GM12874 (cell line): ENCODE measurements around the gene FKBP5.

ENCODE experiments used
- TF ChIP-seq, protein P1 (sequence below): IDR thresholded peaks from 2 replicates; pipeline ENCODE4 v1.5.1; 2011; ENCODE audit warnings: low read depth, mild to moderate bottlenecking, control low read depth, low read length, moderate library complexity; ENCODE audit not compliant: insufficient read depth

FKBP5 gene

DNA sequence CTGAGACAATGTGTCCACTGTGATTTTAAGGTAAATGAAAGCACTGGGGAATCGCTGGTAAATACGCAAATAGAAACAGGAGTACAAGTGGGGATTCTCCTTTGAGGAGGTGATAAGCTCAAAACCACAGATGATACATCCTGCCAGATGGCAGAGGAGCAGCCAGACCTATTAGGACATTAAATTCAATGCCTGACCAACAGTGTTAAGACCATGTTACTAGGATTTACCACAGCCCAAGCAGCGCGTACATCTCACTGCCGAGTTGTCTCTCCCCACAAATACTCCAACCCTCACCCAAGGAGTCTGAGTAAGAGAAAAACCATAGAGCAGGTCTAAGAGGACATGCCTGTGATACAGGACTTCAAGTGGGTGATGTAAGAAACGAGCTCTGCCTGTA is 107.1 kb downstream of the FKBP5 start:
- TF ChIP-seq, protein P1, sequence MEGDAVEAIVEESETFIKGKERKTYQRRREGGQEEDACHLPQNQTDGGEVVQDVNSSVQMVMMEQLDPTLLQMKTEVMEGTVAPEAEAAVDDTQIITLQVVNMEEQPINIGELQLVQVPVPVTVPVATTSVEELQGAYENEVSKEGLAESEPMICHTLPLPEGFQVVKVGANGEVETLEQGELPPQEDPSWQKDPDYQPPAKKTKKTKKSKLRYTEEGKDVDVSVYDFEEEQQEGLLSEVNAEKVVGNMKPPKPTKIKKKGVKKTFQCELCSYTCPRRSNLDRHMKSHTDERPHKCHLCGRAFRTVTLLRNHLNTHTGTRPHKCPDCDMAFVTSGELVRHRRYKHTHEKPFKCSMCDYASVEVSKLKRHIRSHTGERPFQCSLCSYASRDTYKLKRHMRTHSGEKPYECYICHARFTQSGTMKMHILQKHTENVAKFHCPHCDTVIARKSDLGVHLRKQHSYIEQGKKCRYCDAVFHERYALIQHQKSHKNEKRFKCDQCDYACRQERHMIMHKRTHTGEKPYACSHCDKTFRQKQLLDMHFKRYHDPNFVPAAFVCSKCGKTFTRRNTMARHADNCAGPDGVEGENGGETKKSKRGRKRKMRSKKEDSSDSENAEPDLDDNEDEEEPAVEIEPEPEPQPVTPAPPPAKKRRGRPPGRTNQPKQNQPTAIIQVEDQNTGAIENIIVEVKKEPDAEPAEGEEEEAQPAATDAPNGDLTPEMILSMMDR = no peak

DNA sequence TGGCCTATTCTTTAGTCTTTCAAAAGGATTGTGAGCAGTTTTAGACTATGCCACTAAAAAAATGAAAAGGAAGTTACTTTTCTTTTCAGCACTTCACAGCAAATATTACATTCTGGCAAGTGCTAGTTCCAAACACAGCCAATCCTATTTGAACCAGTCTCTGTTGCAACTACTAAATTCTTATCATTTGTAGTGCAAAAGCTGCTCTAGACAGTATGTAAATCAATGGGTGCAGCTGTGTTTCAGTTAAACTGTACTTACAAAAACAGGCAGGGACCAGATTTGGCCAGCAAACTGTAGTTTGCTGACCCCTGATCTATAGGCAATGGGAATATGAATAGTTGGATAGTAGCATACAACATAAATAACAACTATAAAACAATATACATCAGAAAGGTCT is 107.9 kb downstream of the FKBP5 start:
- TF ChIP-seq, protein P1 = no peak

GRCh38 chr6:35576682-35577081 is 112.0 kb downstream of the FKBP5 start:
- TF ChIP-seq, protein P1 = no peak

DNA sequence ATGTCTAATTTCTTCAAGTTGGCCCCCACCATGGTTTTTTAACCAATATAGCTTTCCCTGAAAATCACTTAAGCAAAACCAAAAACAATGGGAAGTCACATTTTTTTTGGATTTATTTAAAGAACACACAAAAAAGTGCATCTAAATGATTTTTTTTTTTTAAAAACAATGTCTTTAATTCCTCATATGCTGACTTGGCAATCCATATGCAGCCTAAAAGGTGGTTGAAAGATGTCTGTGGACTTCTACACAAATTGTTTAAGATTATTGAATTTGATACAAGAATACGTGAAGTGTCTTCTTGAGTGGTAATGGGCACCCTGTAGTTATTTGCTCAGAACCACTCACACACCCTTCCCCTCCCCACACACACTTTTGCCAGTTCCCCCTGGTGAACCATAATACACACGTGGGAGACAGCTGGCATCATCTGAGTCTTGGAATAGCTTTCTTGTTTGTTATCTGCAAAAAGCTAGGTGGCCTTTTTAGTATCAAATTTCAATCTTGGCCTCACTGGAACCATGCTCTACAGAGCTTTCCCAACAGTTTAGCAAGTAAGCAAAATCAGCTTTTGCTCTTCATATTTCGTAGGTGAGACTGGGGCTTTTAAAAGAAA is 115.1 kb downstream of the FKBP5 start:
- TF ChIP-seq, protein P1 = no peak

DNA sequence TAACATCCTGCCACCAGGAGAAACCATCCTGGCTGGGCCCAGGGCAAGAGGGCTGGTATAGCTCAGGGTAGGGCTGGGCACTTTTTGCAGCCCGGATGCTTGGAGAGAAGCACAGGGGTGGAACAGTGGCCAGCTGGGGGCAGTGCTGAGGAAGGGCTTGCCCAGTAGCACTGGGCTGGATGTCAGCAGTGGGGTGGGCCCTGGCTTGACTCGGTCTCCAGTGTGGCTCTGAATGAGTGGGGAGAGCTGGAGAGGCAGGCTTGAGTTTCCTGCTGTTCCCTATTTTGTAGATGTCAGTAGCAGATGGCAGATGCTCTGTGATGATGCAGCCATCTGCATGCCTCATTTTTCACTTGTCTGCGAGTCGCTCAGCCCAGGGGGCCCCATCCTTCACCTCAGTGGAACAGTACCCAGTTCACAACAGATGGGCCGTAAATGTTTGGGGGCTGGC is 119.7 kb downstream of the FKBP5 start:
- TF ChIP-seq, protein P1 = peak; percentile 67

GRCh38 chr6:35566794-35567193 is 121.9 kb downstream of the FKBP5 start:
- TF ChIP-seq, protein P1 = no peak

GRCh38 chr6:35564733-35565132 is 124.0 kb downstream of the FKBP5 start:
- TF ChIP-seq, protein P1 = no peak
